Measurements from ENCODE around the gene IMPDH2.

Gene IMPDH2

GRCh38 chr3:49028673-49029562 lies at the start of gene IMPDH2:
TSS of gene IMPDH2 (minus strand) at chr3:49029398. CDS start at chr3:49029350, 48 bp downstream.
- DNase-seq: peak; percentile 95

GRCh38 chr3:49076646-49077045 lies 47.4 kb upstream of the IMPDH2 start:
- DNase-seq: no peak

- no peak for DNase-seq
These were observed 46.9 kb upstream of the IMPDH2 start for GRCh38 chr3:49076116-49076515.

- DNase-seq: no peak
These were observed 28.8 kb upstream of the IMPDH2 start for GRCh38 chr3:49058011-49058410.

- DNase-seq: no peak
These were observed 28.1 kb upstream of the IMPDH2 start for GRCh38 chr3:49057268-49057667.

- no peak for DNase-seq
These were observed 25.2 kb upstream of the IMPDH2 start for GRCh38 chr3:49054344-49054862.

GRCh38 chr3:49053543-49053942 lies 24.3 kb upstream of the IMPDH2 start:
- no peak for DNase-seq

- no peak for DNase-seq
These were observed 6.1 kb upstream of the IMPDH2 start for GRCh38 chr3:49035281-49035680.

- no peak for DNase-seq
These were observed 5.5 kb upstream of the IMPDH2 start for GRCh38 chr3:49034650-49035049.

GRCh38 chr3:49032646-49033304 lies 3.6 kb upstream of the IMPDH2 start:
- no peak for DNase-seq

- no peak for DNase-seq
These were observed 1.1 kb upstream of the IMPDH2 start for GRCh38 chr3:49030321-49030720.

- DNase-seq: no peak
These were observed 326 bp upstream of the IMPDH2 start for GRCh38 chr3:49029563-49029884.

- DNase-seq: no peak
These were observed 913 bp downstream of the IMPDH2 start for GRCh38 chr3:49028298-49028672.

GRCh38 chr3:49027634-49028033 lies 1.6 kb downstream of the IMPDH2 start:
- no peak for DNase-seq

GRCh38 chr3:49026536-49026935 lies 2.7 kb downstream of the IMPDH2 start:
- no peak for DNase-seq

GRCh38 chr3:49025793-49026520 lies 3.2 kb downstream of the IMPDH2 start:
- DNase-seq: peak; percentile 13

GRCh38 chr3:49025005-49025792 lies 4.0 kb downstream of the IMPDH2 start:
- no peak for DNase-seq

GRCh38 chr3:49024449-49024848 lies 4.7 kb downstream of the IMPDH2 start:
- DNase-seq: peak; percentile 9

GRCh38 chr3:49023775-49024174 lies 5.4 kb downstream of the IMPDH2 start:
- no peak for DNase-seq

GRCh38 chr3:49022688-49023171 lies 6.5 kb downstream of the IMPDH2 start:
- peak; percentile 20 for DNase-seq

GRCh38 chr3:49021813-49022687 lies 7.1 kb downstream of the IMPDH2 start, which contains the start of gene NDUFAF3:
TSS of gene NDUFAF3 (plus strand) at chr3:49022121. CDS start at chr3:49022145, 24 bp downstream.
- DNase-seq: peak; percentile 97
